ENCODE results near the gene LECT2. TPM values are rescaled to one million over a fixed set of nuclear protein-coding genes. Genes with fewer than 3 reads are reported as not detected.

Gene LECT2
- polyA plus RNA-seq, 1 donor (not counting 4 experiments of a cell fraction or from before 2014, with no cell fraction given): not detected

DNA sequence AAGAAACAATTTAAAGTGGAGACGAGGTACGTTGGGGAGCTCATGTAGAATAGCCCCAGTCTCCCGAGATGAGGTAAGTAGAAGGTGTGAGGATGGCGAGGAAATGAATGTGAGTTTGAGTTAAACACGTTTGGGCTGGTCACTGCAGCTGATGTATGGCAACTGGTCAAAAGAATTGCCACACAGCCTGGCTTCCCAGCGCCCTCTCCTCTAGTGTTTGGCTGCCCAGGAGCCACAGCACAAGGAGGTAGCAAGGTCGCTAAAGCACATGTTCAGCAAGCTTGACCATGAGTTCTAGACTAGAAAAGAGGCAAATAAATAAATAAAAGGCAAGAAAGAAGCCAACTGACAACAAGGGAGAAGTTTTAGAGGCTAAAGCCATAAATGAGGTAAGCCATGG, 21.4 kb upstream of the LECT2 start:
- Histone ChIP-seq H3K27ac (ENCODE audit: control insufficient read depth, insufficient read depth, low read length) (no peak overlapping the region), H3K4me2 (ENCODE audit: control insufficient read depth, extremely low read depth, insufficient read depth, low read depth, low read length) (no peak overlapping the region), H3K79me2 (ENCODE audit: control insufficient read depth, insufficient read depth, low read length) (no peaks in the 10 kb centered on the region), H3K9me1 (ENCODE audit: control insufficient read depth, extremely low read depth, insufficient read depth, low read length) (no peaks in the 10 kb centered on the region), H3K9ac (ENCODE audit: control insufficient read depth, extremely low read depth, insufficient read depth, low read length) (no peak overlapping the region), H3K36me3 (ENCODE audit: control insufficient read depth in 2 of 2, extremely low read depth in 1 of 2, insufficient read depth in 2 of 2, low read length in 2 of 2) (no peaks in the 10 kb centered on the region), H3K27me3 (ENCODE audit: control insufficient read depth, extremely low read depth, insufficient read depth, low read length) (no peaks in the 10 kb centered on the region), H3K4me1 (ENCODE audit: control insufficient read depth, extremely low read depth, insufficient read depth, low read length) (peaks cover 8% of the 10 kb centered on the region), H2AFZ (ENCODE audit: control insufficient read depth, low read length) (no peak overlapping the region), H3K4me3 (ENCODE audit: control insufficient read depth in 2 of 3, extremely low read depth in 1 of 3, insufficient read depth in 2 of 3, low read depth in 1 of 3, low read length in 3 of 3) (no peak overlapping the region), H3K9me3 (ENCODE audit: control insufficient read depth, low read depth, low read length) (no peaks in the 10 kb centered on the region), H4K20me1 (ENCODE audit: control insufficient read depth, extremely low read depth, insufficient read depth, low read length) (no peaks in the 10 kb centered on the region)
- DNase-seq (ENCODE audit: low read depth, low spot score) (no peak), FAIRE-seq (no peak)
- dilution Hi-C loops (cut with MboI; ENCODE audit: extremely low pct_ligation_motif_present, low sequenced_read_pairs): no loop called here
- TF ChIP-seq EZH2 (IDR thresholded peaks at IDR 0.05; ENCODE audit: low read length): no peak
- TF ChIP-seq, protein P1, sequence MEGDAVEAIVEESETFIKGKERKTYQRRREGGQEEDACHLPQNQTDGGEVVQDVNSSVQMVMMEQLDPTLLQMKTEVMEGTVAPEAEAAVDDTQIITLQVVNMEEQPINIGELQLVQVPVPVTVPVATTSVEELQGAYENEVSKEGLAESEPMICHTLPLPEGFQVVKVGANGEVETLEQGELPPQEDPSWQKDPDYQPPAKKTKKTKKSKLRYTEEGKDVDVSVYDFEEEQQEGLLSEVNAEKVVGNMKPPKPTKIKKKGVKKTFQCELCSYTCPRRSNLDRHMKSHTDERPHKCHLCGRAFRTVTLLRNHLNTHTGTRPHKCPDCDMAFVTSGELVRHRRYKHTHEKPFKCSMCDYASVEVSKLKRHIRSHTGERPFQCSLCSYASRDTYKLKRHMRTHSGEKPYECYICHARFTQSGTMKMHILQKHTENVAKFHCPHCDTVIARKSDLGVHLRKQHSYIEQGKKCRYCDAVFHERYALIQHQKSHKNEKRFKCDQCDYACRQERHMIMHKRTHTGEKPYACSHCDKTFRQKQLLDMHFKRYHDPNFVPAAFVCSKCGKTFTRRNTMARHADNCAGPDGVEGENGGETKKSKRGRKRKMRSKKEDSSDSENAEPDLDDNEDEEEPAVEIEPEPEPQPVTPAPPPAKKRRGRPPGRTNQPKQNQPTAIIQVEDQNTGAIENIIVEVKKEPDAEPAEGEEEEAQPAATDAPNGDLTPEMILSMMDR (optimal IDR thresholded peaks at IDR 0.05 in 1 of 3, IDR thresholded peaks at IDR 0.05 in 1 of 3, conservative IDR thresholded peaks at IDR 0.05 in 1 of 3; ENCODE audit: extremely low read depth in 1 of 3, insufficient read depth in 2 of 3, low read length in 3 of 3): no peak

GRCh38 chr5:135975122-135975521, 20.3 kb upstream of the LECT2 start:
- FAIRE-seq (no peak), DNase-seq (ENCODE audit: low read depth, low spot score) (no peak)
- Histone ChIP-seq H3K4me2 (ENCODE audit: control insufficient read depth, extremely low read depth, insufficient read depth, low read depth, low read length) (no peak overlapping the region), H3K9me3 (ENCODE audit: control insufficient read depth, low read depth, low read length) (no peaks in the 10 kb centered on the region), H3K9me1 (ENCODE audit: control insufficient read depth, extremely low read depth, insufficient read depth, low read length) (no peaks in the 10 kb centered on the region), H3K4me1 (ENCODE audit: control insufficient read depth, extremely low read depth, insufficient read depth, low read length) (peaks cover 8% of the 10 kb centered on the region), H4K20me1 (ENCODE audit: control insufficient read depth, extremely low read depth, insufficient read depth, low read length) (no peaks in the 10 kb centered on the region), H3K36me3 (ENCODE audit: control insufficient read depth in 2 of 2, extremely low read depth in 1 of 2, insufficient read depth in 2 of 2, low read length in 2 of 2) (no peaks in the 10 kb centered on the region), H3K9ac (ENCODE audit: control insufficient read depth, extremely low read depth, insufficient read depth, low read length) (no peak overlapping the region), H3K27me3 (ENCODE audit: control insufficient read depth, extremely low read depth, insufficient read depth, low read length) (no peaks in the 10 kb centered on the region), H3K4me3 (ENCODE audit: control insufficient read depth in 2 of 3, extremely low read depth in 1 of 3, insufficient read depth in 2 of 3, low read depth in 1 of 3, low read length in 3 of 3) (no peak overlapping the region), H3K79me2 (ENCODE audit: control insufficient read depth, insufficient read depth, low read length) (no peaks in the 10 kb centered on the region), H3K27ac (ENCODE audit: control insufficient read depth, insufficient read depth, low read length) (no peak overlapping the region), H2AFZ (ENCODE audit: control insufficient read depth, low read length) (no peak overlapping the region)
- no peak for TF ChIP-seq EZH2 (IDR thresholded peaks at IDR 0.05; ENCODE audit: low read length)
- TF ChIP-seq, protein P1 (optimal IDR thresholded peaks at IDR 0.05 in 1 of 3, IDR thresholded peaks at IDR 0.05 in 1 of 3, conservative IDR thresholded peaks at IDR 0.05 in 1 of 3; ENCODE audit: extremely low read depth in 1 of 3, insufficient read depth in 2 of 3, low read length in 3 of 3): no peak
- dilution Hi-C loops (cut with MboI; ENCODE audit: extremely low pct_ligation_motif_present, low sequenced_read_pairs): no loop called here
